Muscle layer of colon (tissue), 2 donors: ENCODE results near the gene ZNRF1.

Experiments
- H3K27ac ChIP-seq: one replicate; pipeline ENCODE4 v1.7.0; 2013; ENCODE audit warnings: low read depth, mild to moderate bottlenecking, low read length, moderate library complexity
- H3K27me3 ChIP-seq, 2 donors: one replicate each; pipeline ENCODE4 v1.7.0; 2013; ENCODE audit warnings: low read length in 2 of 2, mild to moderate bottlenecking in 2 of 2; ENCODE audit not compliant: insufficient read depth in 2 of 2, control insufficient read depth in 1 of 2
- H3K36me3 ChIP-seq: one replicate; pipeline ENCODE4 v1.7.0; 2013; ENCODE audit warnings: mild to moderate bottlenecking, low read length; ENCODE audit not compliant: insufficient read depth
- H3K4me1 ChIP-seq: one replicate; pipeline ENCODE4 v1.7.0; 2013; ENCODE audit warnings: mild to moderate bottlenecking, low read length; ENCODE audit not compliant: insufficient read depth
- H3K4me3 ChIP-seq, 2 donors: one replicate each; pipeline ENCODE4 v1.7.0; 2013; ENCODE audit warnings: low read length in 2 of 2, low read depth in 1 of 2, mild to moderate bottlenecking in 1 of 2, moderate library complexity in 1 of 2
- H3K9ac ChIP-seq: one replicate; pipeline ENCODE4 v1.7.0; 2013; ENCODE audit warnings: low read length
- H3K9me3 ChIP-seq: one replicate; pipeline ENCODE4 v1.7.0; 2013; ENCODE audit warnings: mild to moderate bottlenecking, low read length
- donor health status: abdominal sarcoma.
- donor health status: Adenocarcinoma of cecum.

The ZNRF1 gene

GRCh38 chr16:75097941-75098901, 99.4 kb downstream of the ZNRF1 start:
- no peaks in the 10 kb centered on the region for H3K9me3 ChIP-seq
- no peak overlapping the region for H3K27ac ChIP-seq
- H3K4me3 ChIP-seq = no peak overlapping the region
- no peak overlapping the region for H3K9ac ChIP-seq
- H3K27me3 ChIP-seq = no peaks in the 10 kb centered on the region
- H3K36me3 ChIP-seq = no peaks in the 10 kb centered on the region
- peaks cover 47% of the 10 kb centered on the region for H3K4me1 ChIP-seq

GRCh38 chr16:75099075-75099667, 100.3 kb downstream of the ZNRF1 start:
- Histone ChIP-seq H3K9ac (no peak overlapping the region), H3K36me3 (no peaks in the 10 kb centered on the region), H3K27me3 (no peaks in the 10 kb centered on the region), H3K9me3 (no peaks in the 10 kb centered on the region), H3K4me1 (peaks cover 49% of the 10 kb centered on the region), H3K4me3 (no peak overlapping the region), H3K27ac (no peak overlapping the region)

GRCh38 chr16:75099738-75100602, 101.1 kb downstream of the ZNRF1 start:
- Histone ChIP-seq H3K27me3 (no peaks in the 10 kb centered on the region), H3K27ac (no peak overlapping the region), H3K4me1 (peaks cover 57% of the 10 kb centered on the region), H3K4me3 (no peak overlapping the region), H3K36me3 (no peaks in the 10 kb centered on the region), H3K9me3 (no peaks in the 10 kb centered on the region), H3K9ac (no peak overlapping the region)

GRCh38 chr16:75100603-75100990, 101.8 kb downstream of the ZNRF1 start:
- Histone ChIP-seq H3K27ac (no peak overlapping the region), H3K4me1 (peaks cover 64% of the 10 kb centered on the region), H3K27me3 (no peaks in the 10 kb centered on the region), H3K9ac (no peak overlapping the region), H3K36me3 (no peaks in the 10 kb centered on the region), H3K4me3 (no peak overlapping the region), H3K9me3 (no peaks in the 10 kb centered on the region)

GRCh38 chr16:75101635-75102034, 102.8 kb downstream of the ZNRF1 start:
- Histone ChIP-seq H3K4me1 (peaks cover 68% of the 10 kb centered on the region), H3K9me3 (no peaks in the 10 kb centered on the region)

GRCh38 chr16:75102595-75102994, 103.8 kb downstream of the ZNRF1 start:
- no peaks in the 10 kb centered on the region for H3K27me3 ChIP-seq

More at GRCh38 chr16:75101635-75102034, 102.8 kb downstream of the ZNRF1 start:
- Histone ChIP-seq H3K27me3 (no peaks in the 10 kb centered on the region), H3K4me3 (no peak overlapping the region), H3K27ac (no peak overlapping the region), H3K9ac (no peak overlapping the region), H3K36me3 (no peaks in the 10 kb centered on the region)

GRCh38 chr16:75103994-75104393, 105.2 kb downstream of the ZNRF1 start:
- H3K36me3 ChIP-seq = no peaks in the 10 kb centered on the region
- no peak overlapping the region for H3K9ac ChIP-seq
- peaks cover 67% of the 10 kb centered on the region for H3K4me1 ChIP-seq
- H3K9me3 ChIP-seq = no peaks in the 10 kb centered on the region
- H3K27me3 ChIP-seq = no peaks in the 10 kb centered on the region
- peak overlapping the region; percentile 78 for H3K27ac ChIP-seq
- H3K4me3 ChIP-seq = no peak overlapping the region

More at GRCh38 chr16:75102595-75102994, 103.8 kb downstream of the ZNRF1 start:
- H3K4me3 ChIP-seq = no peak overlapping the region
- no peak overlapping the region for H3K9ac ChIP-seq
- H3K9me3 ChIP-seq = no peaks in the 10 kb centered on the region
- H3K4me1 ChIP-seq = peaks cover 68% of the 10 kb centered on the region
- no peak overlapping the region for H3K27ac ChIP-seq
- no peaks in the 10 kb centered on the region for H3K36me3 ChIP-seq

- H3K27ac ChIP-seq = peak overlapping the region; percentile 78
- no peak overlapping the region for H3K9ac ChIP-seq
- no peaks in the 10 kb centered on the region for H3K27me3 ChIP-seq
- no peaks in the 10 kb centered on the region for H3K36me3 ChIP-seq
- no peak overlapping the region for H3K4me3 ChIP-seq
- H3K4me1 ChIP-seq = peaks cover 67% of the 10 kb centered on the region
- no peaks in the 10 kb centered on the region for H3K9me3 ChIP-seq
These were observed 106.0 kb downstream of the ZNRF1 start for GRCh38 chr16:75104836-75105235.

GRCh38 chr16:75105306-75106061, 106.7 kb downstream of the ZNRF1 start:
- peak overlapping the region in 1 of 2 donors; percentile 3 for H3K4me3 ChIP-seq
- H3K4me1 ChIP-seq = peaks cover 67% of the 10 kb centered on the region
- H3K9ac ChIP-seq = no peak overlapping the region
- H3K27ac ChIP-seq = peak overlapping the region; percentile 78
- no peaks in the 10 kb centered on the region for H3K36me3 ChIP-seq
- no peaks in the 10 kb centered on the region for H3K27me3 ChIP-seq
- H3K9me3 ChIP-seq = no peaks in the 10 kb centered on the region

GRCh38 chr16:75106351-75107274, 107.8 kb downstream of the ZNRF1 start:
- H3K4me1 ChIP-seq = peaks cover 76% of the 10 kb centered on the region
- H3K4me3 ChIP-seq = no peak overlapping the region
- no peak overlapping the region for H3K9ac ChIP-seq
- no peaks in the 10 kb centered on the region for H3K9me3 ChIP-seq
- peak overlapping the region; percentile 74 for H3K27ac ChIP-seq
- H3K27me3 ChIP-seq = no peaks in the 10 kb centered on the region
- no peaks in the 10 kb centered on the region for H3K36me3 ChIP-seq
